HG03097 (cell line): ENCODE data around the gene PDE2A.

ENCODE experiments used
- ATAC-seq: cut with Tn5 transposase; IDR thresholded peaks from one replicate; pipeline ENCODE4 v1.9.1; 2021; ENCODE audit not compliant: unreplicated experiment, low FRiP score

Gene PDE2A

GRCh38 chr11:72673943-72674828 is at the start of gene PDE2A:
Gene PDE2A (minus strand): TSS chr11:72674422. CDS start chr11:72674207, 215 bp downstream.
- ATAC-seq: no peak

GRCh38 chr11:72723508-72723907 is 49.3 kb upstream of the PDE2A start:
- ATAC-seq: no peak

GRCh38 chr11:72722050-72722748 is 48.0 kb upstream of the PDE2A start:
- ATAC-seq: peak; percentile 56

GRCh38 chr11:72721689-72722049 is 47.4 kb upstream of the PDE2A start:
- no peak for ATAC-seq

GRCh38 chr11:72721276-72721675 is 47.1 kb upstream of the PDE2A start:
- no peak for ATAC-seq

- no peak for ATAC-seq
Measured at GRCh38 chr11:72720784-72721183, 46.6 kb upstream of the PDE2A start.

- no peak for ATAC-seq
Measured at GRCh38 chr11:72720047-72720446, 45.8 kb upstream of the PDE2A start.

GRCh38 chr11:72719551-72719950 is 45.3 kb upstream of the PDE2A start:
- ATAC-seq: no peak

- ATAC-seq: no peak
Measured at GRCh38 chr11:72719144-72719543, 44.9 kb upstream of the PDE2A start.

GRCh38 chr11:72718101-72718501 is 43.9 kb upstream of the PDE2A start:
- ATAC-seq: no peak

- no peak for ATAC-seq
Measured at GRCh38 chr11:72716788-72717435, 42.7 kb upstream of the PDE2A start.

- no peak for ATAC-seq
Measured at GRCh38 chr11:72716290-72716689, 42.1 kb upstream of the PDE2A start.

- no peak for ATAC-seq
Measured at GRCh38 chr11:72712841-72713240, 38.6 kb upstream of the PDE2A start.

- ATAC-seq: no peak
Measured at GRCh38 chr11:72712168-72712751, 38.0 kb upstream of the PDE2A start.

GRCh38 chr11:72711141-72711540 is 36.9 kb upstream of the PDE2A start:
- ATAC-seq: no peak

- no peak for ATAC-seq
Measured at GRCh38 chr11:72710278-72710677, 36.1 kb upstream of the PDE2A start.

- no peak for ATAC-seq
Measured at GRCh38 chr11:72709478-72710238, 35.4 kb upstream of the PDE2A start.

- no peak for ATAC-seq
Measured at GRCh38 chr11:72707032-72707431, 32.8 kb upstream of the PDE2A start.

GRCh38 chr11:72706579-72706978 is 32.4 kb upstream of the PDE2A start:
- ATAC-seq: no peak
